Common myeloid progenitor, CD34-positive (primary cell): ENCODE measurements around the gene NAXD.

Source experiments
- CTCF ChIA-PET: fragments of 350-600 bp; sonication (Branson Sonifier 250); formaldehyde crosslinking; loops from one replicate; lab custom pipeline; 2021; ENCODE audit warnings: antibody characterized with exemption; lab: Charles Lee
- POLR2A ChIA-PET: fragments of 350-600 bp; sonication (Branson Sonifier 250); formaldehyde crosslinking; loops from one replicate; lab custom pipeline; 2021; ENCODE audit warnings: antibody characterized with exemption; lab: Charles Lee
- DNase-seq, 3 donors: peaks; one replicate each; pipeline versions ENCODE4 v3.0.0 to v3.0.0-alpha.2; 2013
- H3K27ac ChIP-seq, 2 experiments: 1 replicate in 1 of 2; 2 replicates in 1 of 2; pipeline ENCODE4 v1.7.0; 2013; ENCODE audit warnings: inconsistent platforms in 2 of 2, low read length in 2 of 2, mild to moderate bottlenecking in 2 of 2, low read depth in 1 of 2, moderate library complexity in 1 of 2; ENCODE audit not compliant: severe bottlenecking in 2 of 2, insufficient read depth in 1 of 2, poor library complexity in 1 of 2
- H3K27me3 ChIP-seq, 5 experiments: replicated peaks in 2 of 5; 1 replicate in 3 of 5; 2 replicates in 2 of 5; pipeline versions ENCODE4 v1.6.1 to v1.7.0; 2013; ENCODE audit warnings: low read length in 4 of 5, mild to moderate bottlenecking in 2 of 5, moderate library complexity in 2 of 5, inconsistent platforms in 1 of 5; ENCODE audit not compliant: insufficient read depth in 5 of 5, control insufficient read depth in 4 of 5
- H3K36me3 ChIP-seq, 4 experiments: 1 replicate in 2 of 4; 2 replicates in 2 of 4; pipeline versions ENCODE4 v1.6.1 to v1.7.0; 2013; ENCODE audit warnings: low read length in 3 of 4, control low read depth in 1 of 4, mild to moderate bottlenecking in 1 of 4; ENCODE audit not compliant: control insufficient read depth in 4 of 4, insufficient read depth in 4 of 4
- H3K4me1 ChIP-seq, 4 experiments: 1 replicate in 3 of 4; 2 replicates in 1 of 4; pipeline versions ENCODE4 v1.6.1 to v1.7.1; 2013; ENCODE audit warnings: low read length in 3 of 4, mild to moderate bottlenecking in 3 of 4, control low read depth in 1 of 4, inconsistent platforms in 1 of 4, moderate library complexity in 1 of 4; ENCODE audit not compliant: control insufficient read depth in 4 of 4, insufficient read depth in 4 of 4; ENCODE audit errors: control extremely low read depth in 1 of 4
- H3K4me3 ChIP-seq, 7 experiments: 1 replicate in 4 of 7; 2 replicates in 3 of 7; pipeline versions ENCODE4 v1.5.1 to v1.7.0; 2013; ENCODE audit warnings: mild to moderate bottlenecking in 7 of 7, low read length in 6 of 7, moderate library complexity in 6 of 7, inconsistent platforms in 2 of 7, low read depth in 2 of 7, control low read depth in 1 of 7; ENCODE audit not compliant: insufficient read depth in 4 of 7, control insufficient read depth in 1 of 7; ENCODE audit errors: extremely low read depth in 1 of 7
- H3K9me3 ChIP-seq, 5 experiments: 1 replicate in 4 of 5; 2 replicates in 1 of 5; pipeline versions ENCODE4 v1.6.1 to v1.7.1; 2013; ENCODE audit warnings: low read length in 4 of 5, mild to moderate bottlenecking in 2 of 5, inconsistent platforms in 1 of 5, low read depth in 1 of 5, moderate library complexity in 1 of 5; ENCODE audit not compliant: control insufficient read depth in 4 of 5, insufficient read depth in 2 of 5; ENCODE audit errors: control extremely low read depth in 1 of 5
- WGBS: methylation state at CpG from one replicate; pipeline ENCODE4 v1.1.5; 2013; ENCODE audit not compliant: insufficient coverage; 5-methylcytosine and 5-hydroxymethylcytosine counted together

The NAXD gene

GRCh38 chr13:110682746-110683145, 67.4 kb downstream of the NAXD start:
- POLR2A ChIA-PET, result no interaction called here
- CTCF ChIA-PET, result interaction anchor here (1.3 to 4.9 kb wide), 7 partner anchors 14 to 136 kb away, joined by 4 to 22 read pairs (median 8); no protein-coding TSS in a partner anchor
- DNase-seq, result no peak
- 94% methylated on average over 9 of the region's 12 CpGs for WGBS
- no peaks in the 10 kb centered on the region for H3K4me1 ChIP-seq
- H3K4me3 ChIP-seq, result no peak overlapping the region
- no peaks in the 10 kb centered on the region for H3K27me3 ChIP-seq
- peaks cover 10 to 88% (median 63%) of the 10 kb centered on the region in 4 experiments for H3K36me3 ChIP-seq
- no peaks in the 10 kb centered on the region for H3K9me3 ChIP-seq
- no peak overlapping the region for H3K27ac ChIP-seq

GRCh38 chr13:110683203-110683883, 68.0 kb downstream of the NAXD start:
- DNase-seq, result peak in 2 of 3 donors; percentile 33 to 62
- no peaks in the 10 kb centered on the region for H3K27me3 ChIP-seq
- H3K4me1 ChIP-seq, result no peaks in the 10 kb centered on the region
- H3K9me3 ChIP-seq, result no peaks in the 10 kb centered on the region
- H3K27ac ChIP-seq, result no peak overlapping the region
- CTCF ChIA-PET, result interaction anchor here (0.7 to 4.9 kb wide), 13 partner anchors 9 to 228 kb away, joined by 3 to 22 read pairs (median 5); no protein-coding TSS in a partner anchor
- 83% methylated on average over 1 of the region's 5 CpGs for WGBS
- POLR2A ChIA-PET, result no interaction called here
- no peak overlapping the region for H3K4me3 ChIP-seq
- peaks cover 8 to 87% (median 62%) of the 10 kb centered on the region in 4 experiments for H3K36me3 ChIP-seq

- Histone ChIP-seq H3K9me3 (no peaks in the 10 kb centered on the region), H3K4me1 (no peaks in the 10 kb centered on the region), H3K36me3 (peaks cover 8 to 86% (median 58%) of the 10 kb centered on the region in 4 experiments), H3K4me3 (no peak overlapping the region), H3K27ac (no peak overlapping the region), H3K27me3 (no peaks in the 10 kb centered on the region)
- POLR2A ChIA-PET, result no interaction called here
- CTCF ChIA-PET, result interaction anchor here (0.7 to 4.9 kb wide), 11 partner anchors 9 to 228 kb away, joined by 3 to 22 read pairs (median 6); no protein-coding TSS in a partner anchor
- WGBS, result 98% methylated on average over 5 of the region's 5 CpGs
- no peak for DNase-seq
Measured at GRCh38 chr13:110683921-110684320, 68.6 kb downstream of the NAXD start.

- DNase-seq, result no peak
- H3K36me3 ChIP-seq, result peaks cover 8 to 90% (median 57%) of the 10 kb centered on the region in 4 experiments
- ChIA-PET CTCF (interaction anchor here (1.2 to 4.9 kb wide), 8 partner anchors 8 to 39 kb away, joined by 3 to 22 read pairs (median 7); no protein-coding TSS in a partner anchor), POLR2A (no interaction called here)
- no peaks in the 10 kb centered on the region for H3K4me1 ChIP-seq
- no peaks in the 10 kb centered on the region for H3K9me3 ChIP-seq
- WGBS, result 96% methylated on average over 7 of the region's 8 CpGs
- H3K27ac ChIP-seq, result no peak overlapping the region
- no peaks in the 10 kb centered on the region for H3K27me3 ChIP-seq
- H3K4me3 ChIP-seq, result no peak overlapping the region
Measured at GRCh38 chr13:110684388-110685056, 69.2 kb downstream of the NAXD start.

- Histone ChIP-seq H3K27me3 (no peaks in the 10 kb centered on the region), H3K4me1 (no peaks in the 10 kb centered on the region), H3K27ac (no peak overlapping the region), H3K9me3 (no peaks in the 10 kb centered on the region), H3K36me3 (peaks cover 8 to 89% (median 55%) of the 10 kb centered on the region in 4 experiments), H3K4me3 (no peak overlapping the region)
- ChIA-PET POLR2A (no interaction called here), CTCF (interaction anchor here (4.9 kb wide), 1 partner anchor 39 kb away, joined by 22 read pairs; no protein-coding TSS in a partner anchor)
- 97% methylated on average over 5 of the region's 11 CpGs for WGBS
- no peak for DNase-seq
Measured at GRCh38 chr13:110685305-110686020, 70.1 kb downstream of the NAXD start.

GRCh38 chr13:110687736-110688135, 72.4 kb downstream of the NAXD start:
- DNase-seq, result no peak
- Histone ChIP-seq H3K4me3 (no peak overlapping the region), H3K4me1 (no peaks in the 10 kb centered on the region), H3K36me3 (peaks cover 6 to 74% (median 42%) of the 10 kb centered on the region in 4 experiments), H3K9me3 (no peaks in the 10 kb centered on the region), H3K27ac (no peak overlapping the region), H3K27me3 (no peaks in the 10 kb centered on the region)
- CTCF ChIA-PET, result no interaction called here
- 92% methylated on average over 14 of the region's 16 CpGs for WGBS
- POLR2A ChIA-PET, result no interaction called here
